Heart left ventricle (tissue), 13 donors: ENCODE data around the gene CBL.

ENCODE experiments used
- CTCF ChIP-seq, 12 donors: fragments of 200-600 bp; sonication (generic) in 4 of 12; IDR thresholded peaks; one replicate each; pipeline versions ENCODE4 v1.5.0 to v1.8.0; 2018 to 2022; ENCODE audit warnings: antibody characterized with exemption in 12 of 12, mild to moderate bottlenecking in 5 of 12
- POLR2A ChIP-seq, 2 donors: fragments of 450-650 bp; IDR thresholded peaks; one replicate each; pipeline ENCODE4 v1.6.1; 2017; ENCODE audit warnings: antibody characterized with exemption in 2 of 2, mild to moderate bottlenecking in 2 of 2, moderate library complexity in 2 of 2
- donor health status: ischemic (EF 13 %, LVEDD 7.1; RV severe dilation, severe dysfunction).
- donor health status: DM: no; HTN: yes; CAD: no.
- donor health status: DM: no; HTN: no; CAD: no.
- donor health status: ischemic (EF 25% LVEDD 6.9; RV normal size, moderate dysfunction).
- donor health status: ischemic (EF 25% LVEDD 5.7; RV mildly dilated, moderate dysfunction).
- donor health status: ischemic (EF 35%, LVEDD 5.7; RV mildly dilated, moderate dysfunction).
- donor health status: nonischemic (EF 11% LVEDD 7.7; RV severe dilation, severe dysfunction).
- donor health status: DM: yes; HTN: yes; CAD: no.
- donor health status: PGD.
- donor health status: ischemic (EF 29% LVEDD 5.4; RV normal size, mild dysfunction).
- donor health status: nonischemic (EF 23%, LVEDD 6.1; RV moderate dilation, normal function).

GRCh38 chr11:119189393-119189792 is 16.7 kb upstream of the CBL start:
- no peak for TF ChIP-seq CTCF (IDR thresholded peaks at IDR 0.05)
- TF ChIP-seq POLR2A (IDR thresholded peaks at IDR 0.05) = no peak
